Measurements from ENCODE around the gene PLCB1. TPM values are rescaled to one million over a fixed set of nuclear protein-coding genes. Genes with fewer than 3 reads are reported as not detected.
A peak's percentile ranks its signal among the peaks of the same experiment; 100 is the strongest.

PLCB1 gene
- total and polyA plus RNA-seq, 2 experiments from 2014 or later, result 14.9 to 20.7 TPM

GRCh38 chr20:8126841-8127378 lies 5.2 kb upstream of the PLCB1 start (continued):
- no peak for TF ChIP-seq ZNF331 (CRISPR knock-in tag; IDR thresholded peaks at IDR 0.05; ENCODE audit: low read depth)
- no peak for TF ChIP-seq JUNB (IDR thresholded peaks at IDR 0.05; ENCODE audit: unreplicated experiment)
- TF ChIP-seq STAT1 (IDR thresholded peaks at IDR 0.05; ENCODE audit: unreplicated experiment), result no peak
- TF ChIP-seq EZH2 (IDR thresholded peaks at IDR 0.05; ENCODE audit: low read depth, unreplicated experiment), result no peak
- no peak for TF ChIP-seq ZNF114 (CRISPR knock-in tag; IDR thresholded peaks at IDR 0.05)
- no peak for TF ChIP-seq NANOG (IDR thresholded peaks at IDR 0.05; ENCODE audit: borderline replicate concordance)
- no peak for TF ChIP-seq CREB1 (CRISPR knock-in tag; IDR thresholded peaks at IDR 0.05; ENCODE audit: low read depth)
- TF ChIP-seq POLR2AphosphoS5 (IDR thresholded peaks at IDR 0.05; ENCODE audit: low read depth), result no peak

GRCh38 chr20:8127553-8128255 lies 4.4 kb upstream of the PLCB1 start:
- DNase-seq (ENCODE audit: low spot score) (no peak), ATAC-seq (no peak)
- H3K27me3 ChIP-seq (ENCODE audit: insufficient read depth), result peaks cover 24% of the 10 kb centered on the region
- Mint-ChIP-seq H3K36me3 (ENCODE audit: low read depth) (no peaks in the 10 kb centered on the region), H3K27me3 (ENCODE audit: insufficient read depth, low read depth, poor library complexity) (peaks cover 8% of the 10 kb centered on the region), H3K27ac (no peak overlapping the region; the same call in 1 of the 2 replicates), H3K9me3 (no peaks in the 10 kb centered on the region), H3K4me1 (peaks cover 22% of the 10 kb centered on the region), H3K4me3 (no peak overlapping the region)
- H4K20me1 ChIP-seq (replicated peaks; ENCODE audit: insufficient read depth), result no peaks in the 10 kb centered on the region
- H3K27ac ChIP-seq (ENCODE audit: low read depth), result no peak overlapping the region
- H3F3A ChIP-seq (replicated peaks; ENCODE audit: low read depth), result no peaks in the 10 kb centered on the region
- peaks cover 46% of the 10 kb centered on the region for H3K4me1 ChIP-seq (ENCODE audit: insufficient read depth)
- H3K36me3 ChIP-seq (ENCODE audit: insufficient read depth), result no peaks in the 10 kb centered on the region
- no peak overlapping the region for H2AFZ ChIP-seq
- no peaks in the 10 kb centered on the region for H3K79me2 ChIP-seq (replicated peaks; ENCODE audit: insufficient read depth)
- H3K9me2 ChIP-seq (ENCODE audit: insufficient read depth), result no peaks in the 10 kb centered on the region
- H3K4me2 ChIP-seq, result peak overlapping the region; percentile 18; the same call in 1 of the 2 replicates
- H3K4me3 ChIP-seq, result no peak overlapping the region
- TF ChIP-seq ZNF114 (CRISPR knock-in tag; IDR thresholded peaks at IDR 0.05) (no peak), STAT1 (IDR thresholded peaks at IDR 0.05; ENCODE audit: unreplicated experiment) (no peak), ETS1 (IDR thresholded peaks at IDR 0.05) (no peak), JUNB (IDR thresholded peaks at IDR 0.05; ENCODE audit: unreplicated experiment) (no peak), EZH2 (IDR thresholded peaks at IDR 0.05; ENCODE audit: low read depth, unreplicated experiment) (no peak), POLR2AphosphoS5 (IDR thresholded peaks at IDR 0.05; ENCODE audit: low read depth) (no peak), ZNF331 (CRISPR knock-in tag; IDR thresholded peaks at IDR 0.05; ENCODE audit: low read depth) (no peak), CREB1 (CRISPR knock-in tag; IDR thresholded peaks at IDR 0.05; ENCODE audit: low read depth) (no peak), EZH2phosphoT487 (IDR thresholded peaks at IDR 0.05; ENCODE audit: unreplicated experiment) (no peak), NANOG (IDR thresholded peaks at IDR 0.05; ENCODE audit: borderline replicate concordance) (no peak)
- TF ChIP-seq, protein P1, sequence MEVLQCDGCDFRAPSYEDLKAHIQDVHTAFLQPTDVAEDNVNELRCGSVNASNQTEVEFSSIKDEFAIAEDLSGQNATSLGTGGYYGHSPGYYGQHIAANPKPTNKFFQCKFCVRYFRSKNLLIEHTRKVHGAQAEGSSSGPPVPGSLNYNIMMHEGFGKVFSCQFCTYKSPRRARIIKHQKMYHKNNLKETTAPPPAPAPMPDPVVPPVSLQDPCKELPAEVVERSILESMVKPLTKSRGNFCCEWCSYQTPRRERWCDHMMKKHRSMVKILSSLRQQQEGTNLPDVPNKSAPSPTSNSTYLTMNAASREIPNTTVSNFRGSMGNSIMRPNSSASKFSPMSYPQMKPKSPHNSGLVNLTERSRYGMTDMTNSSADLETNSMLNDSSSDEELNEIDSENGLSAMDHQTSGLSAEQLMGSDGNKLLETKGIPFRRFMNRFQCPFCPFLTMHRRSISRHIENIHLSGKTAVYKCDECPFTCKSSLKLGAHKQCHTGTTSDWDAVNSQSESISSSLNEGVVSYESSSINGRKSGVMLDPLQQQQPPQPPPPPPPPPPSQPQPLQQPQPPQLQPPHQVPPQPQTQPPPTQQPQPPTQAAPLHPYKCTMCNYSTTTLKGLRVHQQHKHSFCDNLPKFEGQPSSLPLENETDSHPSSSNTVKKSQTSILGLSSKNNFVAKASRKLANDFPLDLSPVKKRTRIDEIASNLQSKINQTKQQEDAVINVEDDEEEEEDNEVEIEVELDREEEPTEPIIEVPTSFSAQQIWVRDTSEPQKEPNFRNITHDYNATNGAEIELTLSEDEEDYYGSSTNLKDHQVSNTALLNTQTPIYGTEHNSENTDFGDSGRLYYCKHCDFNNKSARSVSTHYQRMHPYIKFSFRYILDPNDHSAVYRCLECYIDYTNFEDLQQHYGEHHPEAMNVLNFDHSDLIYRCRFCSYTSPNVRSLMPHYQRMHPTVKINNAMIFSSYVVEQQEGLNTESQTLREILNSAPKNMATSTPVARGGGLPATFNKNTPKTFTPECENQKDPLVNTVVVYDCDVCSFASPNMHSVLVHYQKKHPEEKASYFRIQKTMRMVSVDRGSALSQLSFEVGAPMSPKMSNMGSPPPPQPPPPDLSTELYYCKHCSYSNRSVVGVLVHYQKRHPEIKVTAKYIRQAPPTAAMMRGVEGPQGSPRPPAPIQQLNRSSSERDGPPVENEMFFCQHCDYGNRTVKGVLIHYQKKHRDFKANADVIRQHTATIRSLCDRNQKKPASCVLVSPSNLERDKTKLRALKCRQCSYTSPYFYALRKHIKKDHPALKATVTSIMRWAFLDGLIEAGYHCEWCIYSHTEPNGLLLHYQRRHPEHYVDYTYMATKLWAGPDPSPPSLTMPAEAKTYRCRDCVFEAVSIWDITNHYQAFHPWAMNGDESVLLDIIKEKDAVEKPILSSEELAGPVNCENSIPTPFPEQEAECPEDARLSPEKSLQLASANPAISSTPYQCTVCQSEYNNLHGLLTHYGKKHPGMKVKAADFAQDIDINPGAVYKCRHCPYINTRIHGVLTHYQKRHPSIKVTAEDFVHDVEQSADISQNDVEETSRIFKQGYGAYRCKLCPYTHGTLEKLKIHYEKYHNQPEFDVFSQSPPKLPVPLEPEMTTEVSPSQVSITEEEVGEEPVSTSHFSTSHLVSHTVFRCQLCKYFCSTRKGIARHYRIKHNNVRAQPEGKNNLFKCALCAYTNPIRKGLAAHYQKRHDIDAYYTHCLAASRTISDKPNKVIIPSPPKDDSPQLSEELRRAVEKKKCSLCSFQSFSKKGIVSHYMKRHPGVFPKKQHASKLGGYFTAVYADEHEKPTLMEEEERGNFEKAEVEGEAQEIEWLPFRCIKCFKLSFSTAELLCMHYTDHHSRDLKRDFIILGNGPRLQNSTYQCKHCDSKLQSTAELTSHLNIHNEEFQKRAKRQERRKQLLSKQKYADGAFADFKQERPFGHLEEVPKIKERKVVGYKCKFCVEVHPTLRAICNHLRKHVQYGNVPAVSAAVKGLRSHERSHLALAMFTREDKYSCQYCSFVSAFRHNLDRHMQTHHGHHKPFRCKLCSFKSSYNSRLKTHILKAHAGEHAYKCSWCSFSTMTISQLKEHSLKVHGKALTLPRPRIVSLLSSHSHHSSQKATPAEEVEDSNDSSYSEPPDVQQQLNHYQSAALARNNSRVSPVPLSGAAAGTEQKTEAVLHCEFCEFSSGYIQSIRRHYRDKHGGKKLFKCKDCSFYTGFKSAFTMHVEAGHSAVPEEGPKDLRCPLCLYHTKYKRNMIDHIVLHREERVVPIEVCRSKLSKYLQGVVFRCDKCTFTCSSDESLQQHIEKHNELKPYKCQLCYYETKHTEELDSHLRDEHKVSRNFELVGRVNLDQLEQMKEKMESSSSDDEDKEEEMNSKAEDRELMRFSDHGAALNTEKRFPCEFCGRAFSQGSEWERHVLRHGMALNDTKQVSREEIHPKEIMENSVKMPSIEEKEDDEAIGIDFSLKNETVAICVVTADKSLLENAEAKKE (CRISPR knock-in tag; IDR thresholded peaks at IDR 0.05), result no peak
- TF ChIP-seq, protein P2, sequence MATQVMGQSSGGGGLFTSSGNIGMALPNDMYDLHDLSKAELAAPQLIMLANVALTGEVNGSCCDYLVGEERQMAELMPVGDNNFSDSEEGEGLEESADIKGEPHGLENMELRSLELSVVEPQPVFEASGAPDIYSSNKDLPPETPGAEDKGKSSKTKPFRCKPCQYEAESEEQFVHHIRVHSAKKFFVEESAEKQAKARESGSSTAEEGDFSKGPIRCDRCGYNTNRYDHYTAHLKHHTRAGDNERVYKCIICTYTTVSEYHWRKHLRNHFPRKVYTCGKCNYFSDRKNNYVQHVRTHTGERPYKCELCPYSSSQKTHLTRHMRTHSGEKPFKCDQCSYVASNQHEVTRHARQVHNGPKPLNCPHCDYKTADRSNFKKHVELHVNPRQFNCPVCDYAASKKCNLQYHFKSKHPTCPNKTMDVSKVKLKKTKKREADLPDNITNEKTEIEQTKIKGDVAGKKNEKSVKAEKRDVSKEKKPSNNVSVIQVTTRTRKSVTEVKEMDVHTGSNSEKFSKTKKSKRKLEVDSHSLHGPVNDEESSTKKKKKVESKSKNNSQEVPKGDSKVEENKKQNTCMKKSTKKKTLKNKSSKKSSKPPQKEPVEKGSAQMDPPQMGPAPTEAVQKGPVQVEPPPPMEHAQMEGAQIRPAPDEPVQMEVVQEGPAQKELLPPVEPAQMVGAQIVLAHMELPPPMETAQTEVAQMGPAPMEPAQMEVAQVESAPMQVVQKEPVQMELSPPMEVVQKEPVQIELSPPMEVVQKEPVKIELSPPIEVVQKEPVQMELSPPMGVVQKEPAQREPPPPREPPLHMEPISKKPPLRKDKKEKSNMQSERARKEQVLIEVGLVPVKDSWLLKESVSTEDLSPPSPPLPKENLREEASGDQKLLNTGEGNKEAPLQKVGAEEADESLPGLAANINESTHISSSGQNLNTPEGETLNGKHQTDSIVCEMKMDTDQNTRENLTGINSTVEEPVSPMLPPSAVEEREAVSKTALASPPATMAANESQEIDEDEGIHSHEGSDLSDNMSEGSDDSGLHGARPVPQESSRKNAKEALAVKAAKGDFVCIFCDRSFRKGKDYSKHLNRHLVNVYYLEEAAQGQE (IDR thresholded peaks at IDR 0.05; ENCODE audit: unreplicated experiment), result no peak
